ENCODE data around the gene FUT6. TPM values are rescaled to one million over a fixed set of nuclear protein-coding genes. Genes with fewer than 3 reads are reported as not detected.
"Not testable (repeated sequence)": the region's sequence is repeated elsewhere in the genome, so short reads cannot be mapped to it uniquely, and the experiment has no call there.

FUT6 gene
- total RNA-seq, 3 donors from 2014 or later: 0.73 to 4.3 TPM; not detected in 1

GRCh38 chr19:5880604-5881078, 41.1 kb upstream of the FUT6 start:
- DNase-seq (ENCODE audit: low spot score in 2 of 2): peak in 1 of 2 donors; percentile 89
- H3K36me3 ChIP-seq: no peaks in the 10 kb centered on the region
- intact Hi-C loops (cut with DNase I; ENCODE audit: low total_unique reads): no loop called here
- TF ChIP-seq POLR2A (IDR thresholded peaks at IDR 0.05): no peak
- peak in 1 of 3 donors; percentile 16 for TF ChIP-seq POLR2AphosphoS5 (IDR thresholded peaks at IDR 0.05)
- no peak overlapping the region for H3K4me3 ChIP-seq
- H3K4me1 ChIP-seq: peaks cover 7 to 9% of the 10 kb centered on the region in 2 donors
- peaks cover 0 to 4% of the 10 kb centered on the region in 2 donors for H3K27me3 ChIP-seq
- peak overlapping the region; percentile 44 to 51 for H3K27ac ChIP-seq
- no peaks in the 10 kb centered on the region for H3K9me3 ChIP-seq

- intact Hi-C loops (cut with DNase I; ENCODE audit: low total_unique reads): no loop called here
- Histone ChIP-seq H3K36me3 (no peaks in the 10 kb centered on the region), H3K9me3 (no peaks in the 10 kb centered on the region), H3K4me3 (no peak overlapping the region), H3K27me3 (peaks cover 0 to 4% of the 10 kb centered on the region in 2 donors), H3K27ac (peak overlapping the region; percentile 42 to 51), H3K4me1 (peaks cover 7 to 9% of the 10 kb centered on the region in 2 donors)
- no peak for TF ChIP-seq POLR2A (IDR thresholded peaks at IDR 0.05)
- no peak for TF ChIP-seq CTCF (IDR thresholded peaks at IDR 0.05)
- TF ChIP-seq POLR2AphosphoS5 (IDR thresholded peaks at IDR 0.05): no peak
- no peak for DNase-seq (ENCODE audit: low spot score in 2 of 2)
Measured at GRCh38 chr19:5880196-5880595, 40.7 kb upstream of the FUT6 start.

DNA sequence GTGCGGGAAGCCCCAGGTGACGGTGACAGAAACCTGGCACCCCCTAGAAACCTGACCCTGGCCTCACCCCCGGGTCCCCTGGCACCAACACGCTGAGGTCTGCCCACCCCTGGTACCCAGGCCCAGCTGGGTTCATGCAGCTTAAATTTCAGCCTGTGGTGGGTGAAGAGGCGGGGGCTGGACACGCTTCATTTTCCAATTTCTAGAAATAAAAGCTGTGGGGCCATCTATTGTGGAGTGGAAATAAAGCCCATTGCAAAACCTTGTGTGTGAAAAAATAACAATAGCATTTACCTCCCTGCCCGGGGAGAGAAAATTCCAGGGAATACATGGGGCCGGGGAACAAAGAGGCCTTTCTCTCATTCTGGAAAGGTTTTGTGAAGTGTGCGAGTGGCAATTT, 38.4 kb upstream of the FUT6 start:
- Histone ChIP-seq H3K36me3 (no peaks in the 10 kb centered on the region), H3K4me3 (no peak overlapping the region), H3K27ac (peak overlapping the region; percentile 50 to 66), H3K9me3 (no peaks in the 10 kb centered on the region), H3K27me3 (peaks cover 0 to 4% of the 10 kb centered on the region in 2 donors), H3K4me1 (peaks cover 7 to 9% of the 10 kb centered on the region in 2 donors)
- no peak for DNase-seq (ENCODE audit: low spot score in 2 of 2)
- TF ChIP-seq POLR2AphosphoS5 (IDR thresholded peaks at IDR 0.05) (no peak), CTCF (IDR thresholded peaks at IDR 0.05) (no peak), POLR2A (IDR thresholded peaks at IDR 0.05) (no peak)
- intact Hi-C loops (cut with DNase I; ENCODE audit: low total_unique reads): no loop called here

- peaks cover 0 to 4% of the 10 kb centered on the region in 2 donors for H3K27me3 ChIP-seq
- peaks cover 7 to 9% of the 10 kb centered on the region in 2 donors for H3K4me1 ChIP-seq
- DNase-seq (ENCODE audit: low spot score in 2 of 2): no peak
- no peak overlapping the region for H3K4me3 ChIP-seq
- TF ChIP-seq POLR2AphosphoS5 (IDR thresholded peaks at IDR 0.05) (no peak), POLR2A (IDR thresholded peaks at IDR 0.05) (no peak), CTCF (IDR thresholded peaks at IDR 0.05) (no peak)
- H3K27ac ChIP-seq: peak overlapping the region; percentile 50 to 66
- H3K36me3 ChIP-seq: no peaks in the 10 kb centered on the region
- H3K9me3 ChIP-seq: no peaks in the 10 kb centered on the region
- intact Hi-C loops (cut with DNase I; ENCODE audit: low total_unique reads): no loop called here
Measured at GRCh38 chr19:5877427-5877826, 37.9 kb upstream of the FUT6 start.

GRCh38 chr19:5874496-5874895, 35.0 kb upstream of the FUT6 start:
- DNase-seq (ENCODE audit: low spot score in 2 of 2); intact Hi-C loops (cut with DNase I; ENCODE audit: low total_unique reads); H3K4me3 ChIP-seq; H3K36me3 ChIP-seq; H3K4me1 ChIP-seq; H3K27me3 ChIP-seq; H3K27ac ChIP-seq; H3K9me3 ChIP-seq: not testable (repeated sequence)

DNA sequence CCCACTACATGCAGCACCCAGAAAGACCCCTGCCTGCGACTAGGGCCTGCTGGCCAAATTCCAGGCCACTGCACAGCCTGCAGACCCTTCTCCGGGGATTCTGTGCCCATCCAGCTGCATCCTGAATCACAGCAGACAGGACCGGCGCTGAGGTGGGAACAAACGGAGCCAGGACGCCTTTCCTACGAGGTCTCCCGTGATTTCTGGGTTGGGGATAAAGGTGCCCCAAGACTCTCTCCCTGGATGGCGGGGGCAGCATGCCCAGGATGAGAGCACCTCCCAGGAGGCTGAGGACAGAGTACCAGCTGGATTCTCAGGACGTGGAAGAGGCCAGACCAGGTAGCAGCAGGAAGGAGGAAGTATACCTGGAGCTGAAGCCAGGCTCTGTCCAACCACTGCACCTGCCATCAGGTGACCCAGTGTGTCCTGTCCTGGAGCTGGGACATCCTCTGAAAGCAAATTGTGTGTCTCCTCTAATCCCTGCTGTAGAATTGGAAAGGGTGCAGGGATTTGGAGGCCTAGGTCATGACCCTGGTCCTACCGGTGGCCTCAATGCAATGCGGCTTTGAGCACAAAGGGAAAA, 34.2 kb upstream of the FUT6 start:
- no peaks in the 10 kb centered on the region for H3K9me3 ChIP-seq
- intact Hi-C loops (cut with DNase I; ENCODE audit: low total_unique reads): no loop called here
- H3K36me3 ChIP-seq: no peaks in the 10 kb centered on the region
- no peak for DNase-seq (ENCODE audit: low spot score in 2 of 2)
- no peak overlapping the region for H3K27ac ChIP-seq
- peaks cover 0 to 3% of the 10 kb centered on the region in 2 donors for H3K4me1 ChIP-seq
- TF ChIP-seq POLR2AphosphoS5 (IDR thresholded peaks at IDR 0.05): no peak
- H3K4me3 ChIP-seq: no peak overlapping the region
- peaks cover 0 to 4% of the 10 kb centered on the region in 2 donors for H3K27me3 ChIP-seq
